SK-N-SH (cell line): Measurements from ENCODE around the gene ANKRD50.

Experiments used
- GABPA ChIP-seq: IDR thresholded peaks from 2 replicates; pipeline ENCODE4 v1.4.0; 2012; ENCODE audit warnings: low read depth, mild to moderate bottlenecking
- POLR2AphosphoS5 ChIP-seq: IDR thresholded peaks from 2 replicates; pipeline ENCODE4 v1.6.1; 2012; ENCODE audit warnings: low read depth, low read length

- TF ChIP-seq POLR2AphosphoS5: no peak
- no peak for TF ChIP-seq GABPA
These were observed 25.1 kb upstream of the ANKRD50 start for GRCh38 chr4:124737619-124738018.
